Lower leg skin (tissue), 3 donors: Measurements from ENCODE around the gene DDX51.

Experiments used
- CTCF ChIP-seq, 3 donors: fragments of 450-650 bp; IDR thresholded peaks; one replicate each; pipeline ENCODE4 v1.5.1; 2016; ENCODE audit warnings: antibody characterized with exemption in 3 of 3, mild to moderate bottlenecking in 3 of 3, moderate library complexity in 2 of 3
- POLR2A ChIP-seq, 2 donors: fragments of 450-650 bp; IDR thresholded peaks; one replicate each; pipeline ENCODE4 v1.6.1; 2016 to 2017; ENCODE audit warnings: antibody characterized with exemption in 2 of 2, mild to moderate bottlenecking in 1 of 2, moderate library complexity in 1 of 2

- TF ChIP-seq CTCF (IDR thresholded peaks at IDR 0.05) (no peak), POLR2A (IDR thresholded peaks at IDR 0.05) (no peak)
Measured at GRCh38 chr12:132189378-132190011, 45.4 kb upstream of the DDX51 start.
